Inflammatory macrophage treated with lipopolysaccharide for 1 hour (primary cell): ENCODE measurements around the gene ACOT8.
A peak's percentile ranks its signal among the peaks of the same experiment; 100 is the strongest.
"Not testable (repeated sequence)": the region's sequence is repeated elsewhere in the genome, so short reads cannot be mapped to it uniquely, and the experiment has no call there.

Source experiments
- DNase-seq, 2 donors: peaks; one replicate each; pipeline ENCODE4 v3.0.0-alpha.2; 2020 to 2022

The ACOT8 gene

GRCh38 chr20:45826381-45827019 lies 30.7 kb downstream of the ACOT8 start:
- no peak for DNase-seq

DNA sequence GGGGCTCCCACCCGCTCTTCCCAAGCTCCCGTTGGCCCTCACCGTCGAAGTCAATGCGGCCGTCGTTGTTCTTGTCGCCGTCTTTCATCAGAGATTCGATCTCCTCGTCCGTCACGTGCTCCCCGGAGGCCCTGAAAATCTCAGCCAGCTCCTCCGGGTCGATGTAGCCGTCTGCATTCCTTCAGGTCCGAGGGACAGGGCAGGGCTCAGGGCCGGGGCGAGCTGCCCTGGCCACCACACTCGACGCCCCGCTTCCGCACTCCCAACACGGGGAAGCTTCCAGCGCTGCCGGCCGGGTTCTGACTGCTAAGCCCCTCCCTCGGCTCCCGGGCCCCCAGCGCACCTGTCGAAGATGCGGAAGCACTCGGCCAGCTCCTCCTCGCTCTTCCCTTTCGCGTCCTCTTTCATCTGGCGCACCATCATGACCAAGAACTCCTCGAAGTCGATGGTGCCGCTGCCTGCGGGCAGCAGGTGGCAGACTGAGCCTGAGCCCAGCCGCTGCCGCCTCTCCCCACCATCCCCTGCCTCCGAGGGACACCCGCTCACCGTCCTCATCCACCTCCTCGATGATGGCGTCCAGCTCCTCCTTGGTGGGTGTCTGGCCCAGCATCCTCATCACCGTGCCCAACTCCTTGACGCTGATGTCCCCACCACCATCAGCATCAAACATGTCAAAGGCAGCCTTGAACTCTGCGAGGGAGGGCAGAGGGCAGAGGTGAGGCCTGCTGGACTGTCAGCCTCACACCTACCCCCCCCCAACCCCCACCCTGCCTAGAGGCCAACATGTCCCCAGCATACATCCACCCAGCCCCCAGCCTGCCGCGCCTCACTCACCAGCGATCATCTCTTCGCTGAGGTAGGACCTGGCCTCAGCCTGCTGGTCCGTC lies 33.0 kb downstream of the ACOT8 start:
- DNase-seq = peak; percentile 10 to 20

- no peak for DNase-seq
These were observed 34.3 kb downstream of the ACOT8 start for GRCh38 chr20:45822857-45823256.

GRCh38 chr20:45821947-45822346 lies 35.2 kb downstream of the ACOT8 start:
- no peak for DNase-seq

DNA sequence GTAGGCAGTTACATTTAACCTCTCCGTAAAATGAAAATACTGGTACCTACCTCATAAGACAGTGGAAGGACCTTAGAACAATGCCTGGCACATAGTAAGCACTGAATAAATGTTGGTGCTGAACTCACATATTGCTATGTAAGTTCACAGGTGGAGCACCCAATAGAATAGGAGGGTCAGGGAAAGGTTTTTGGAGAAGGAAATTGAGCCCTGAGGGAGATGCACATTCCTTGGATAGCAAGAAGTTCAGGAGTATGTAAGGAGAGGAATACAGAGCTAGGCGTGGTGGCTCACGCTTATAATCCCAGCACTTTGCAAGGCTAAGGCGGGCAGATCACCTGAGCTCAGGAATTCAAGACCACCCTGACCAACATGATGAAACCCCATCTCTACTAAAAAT lies 37.7 kb downstream of the ACOT8 start:
- no peak for DNase-seq

DNA sequence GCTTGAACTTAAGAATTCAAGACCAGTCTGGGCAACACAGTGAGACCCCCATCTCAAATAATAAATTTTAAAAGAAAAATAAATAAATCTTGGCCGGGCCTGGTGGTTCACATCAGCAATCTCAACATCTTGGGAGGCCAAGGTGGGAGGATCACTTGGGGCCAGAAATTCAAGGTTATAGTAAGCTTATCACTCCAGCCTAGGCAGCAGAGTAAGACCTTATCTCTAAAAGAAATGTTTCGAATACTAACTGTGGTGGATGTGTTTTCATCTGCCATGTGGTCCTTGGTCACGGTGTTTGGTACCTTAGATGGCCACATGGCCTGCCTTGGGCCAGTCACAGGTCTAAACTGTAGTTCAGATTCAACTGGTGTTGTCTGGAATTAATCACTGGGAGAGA lies 39.0 kb downstream of the ACOT8 start:
- DNase-seq = no peak

DNA sequence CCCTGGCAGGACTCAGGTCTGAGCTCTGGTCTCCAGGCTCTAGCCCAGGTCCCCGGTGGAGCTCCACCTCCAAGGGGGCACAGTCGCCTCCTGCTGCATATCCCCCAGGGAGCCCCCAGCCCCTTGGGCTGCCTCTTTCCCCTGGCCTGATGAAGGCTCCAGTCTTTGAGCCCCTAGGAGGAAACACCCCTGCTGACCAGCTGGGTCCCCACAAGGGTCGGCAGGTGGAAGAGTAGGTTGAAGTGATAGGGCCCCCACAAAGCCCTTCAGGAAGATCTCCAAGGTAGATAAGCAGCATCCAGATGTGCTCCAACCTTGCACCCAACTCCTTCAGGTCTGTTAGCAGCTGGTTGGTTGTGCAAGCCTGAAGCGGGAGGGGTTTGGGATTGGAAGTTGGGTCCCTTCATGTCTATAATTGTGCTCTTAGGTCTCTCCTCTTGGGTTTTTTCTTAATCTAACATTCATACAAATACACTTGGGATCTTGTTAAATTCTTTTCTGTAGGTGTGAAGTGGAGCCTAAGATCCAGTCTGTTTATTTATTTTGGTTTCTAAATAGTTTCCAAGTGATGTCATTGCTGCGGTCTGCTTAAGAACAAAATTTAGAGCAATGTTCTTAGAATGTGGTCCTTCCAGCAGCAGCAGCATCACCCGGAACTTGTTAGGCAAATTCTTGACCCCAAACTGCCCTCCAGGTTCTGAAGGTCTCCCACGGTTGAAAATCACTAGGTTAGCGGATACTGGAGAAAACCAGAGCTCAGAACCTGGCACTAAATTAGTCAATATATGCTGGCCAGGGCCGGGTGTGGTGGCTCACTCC lies 39.6 kb downstream of the ACOT8 start:
- no peak for DNase-seq

DNA sequence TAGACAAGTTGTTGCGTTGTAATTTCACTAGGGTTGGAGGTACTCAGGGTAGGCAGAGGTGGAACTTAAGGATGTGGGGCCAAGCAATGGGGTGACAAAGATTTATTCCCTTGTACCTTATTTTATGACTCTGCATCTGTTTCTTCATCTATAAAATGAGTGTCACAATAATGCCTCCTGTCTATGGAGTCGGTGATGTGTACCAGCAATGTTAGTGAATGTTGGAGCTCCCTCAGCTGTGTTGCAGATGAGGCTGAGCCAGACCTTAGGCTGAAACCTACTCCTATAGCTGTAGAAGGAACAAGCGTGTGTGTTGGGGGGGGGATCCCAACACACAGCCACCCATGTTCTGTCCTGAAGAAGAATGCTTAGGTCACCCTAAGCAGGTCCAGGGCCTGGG lies 40.2 kb downstream of the ACOT8 start:
- no peak for DNase-seq

- no peak for DNase-seq
These were observed 42.9 kb downstream of the ACOT8 start for GRCh38 chr20:45814314-45814713.

GRCh38 chr20:45813489-45813888 lies 43.7 kb downstream of the ACOT8 start:
- no peak for DNase-seq

GRCh38 chr20:45813006-45813340 lies 44.2 kb downstream of the ACOT8 start:
- DNase-seq = no peak

GRCh38 chr20:45812157-45813005 lies 44.8 kb downstream of the ACOT8 start, which contains the start of gene UBE2C:
Gene UBE2C (plus strand): TSS chr20:45812644. CDS start chr20:45812696, 52 bp downstream.
- DNase-seq = peak; percentile 98 to 99

- DNase-seq = no peak
These were observed 46.8 kb downstream of the ACOT8 start for GRCh38 chr20:45810191-45810970.

DNA sequence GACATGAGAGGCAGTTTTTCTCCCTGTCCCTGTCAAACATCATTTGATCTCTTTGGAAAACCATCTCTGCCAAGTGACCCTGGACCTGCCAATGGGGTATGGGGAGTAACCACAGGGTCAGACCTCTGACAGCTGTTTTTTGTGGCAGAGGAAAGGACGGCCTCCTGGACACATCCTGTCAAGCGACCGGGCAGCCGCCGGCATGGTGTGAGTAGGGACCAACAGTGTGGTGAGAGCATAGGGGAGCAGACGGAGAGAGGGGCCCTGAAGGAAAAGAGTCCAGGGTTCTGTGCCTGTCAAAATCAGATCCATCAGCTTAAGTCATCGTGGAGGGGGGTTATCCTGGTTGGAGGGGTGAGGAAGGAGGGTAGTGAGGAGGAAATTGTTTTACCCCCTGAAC lies 55.3 kb downstream of the ACOT8 start:
- DNase-seq = no peak

DNA sequence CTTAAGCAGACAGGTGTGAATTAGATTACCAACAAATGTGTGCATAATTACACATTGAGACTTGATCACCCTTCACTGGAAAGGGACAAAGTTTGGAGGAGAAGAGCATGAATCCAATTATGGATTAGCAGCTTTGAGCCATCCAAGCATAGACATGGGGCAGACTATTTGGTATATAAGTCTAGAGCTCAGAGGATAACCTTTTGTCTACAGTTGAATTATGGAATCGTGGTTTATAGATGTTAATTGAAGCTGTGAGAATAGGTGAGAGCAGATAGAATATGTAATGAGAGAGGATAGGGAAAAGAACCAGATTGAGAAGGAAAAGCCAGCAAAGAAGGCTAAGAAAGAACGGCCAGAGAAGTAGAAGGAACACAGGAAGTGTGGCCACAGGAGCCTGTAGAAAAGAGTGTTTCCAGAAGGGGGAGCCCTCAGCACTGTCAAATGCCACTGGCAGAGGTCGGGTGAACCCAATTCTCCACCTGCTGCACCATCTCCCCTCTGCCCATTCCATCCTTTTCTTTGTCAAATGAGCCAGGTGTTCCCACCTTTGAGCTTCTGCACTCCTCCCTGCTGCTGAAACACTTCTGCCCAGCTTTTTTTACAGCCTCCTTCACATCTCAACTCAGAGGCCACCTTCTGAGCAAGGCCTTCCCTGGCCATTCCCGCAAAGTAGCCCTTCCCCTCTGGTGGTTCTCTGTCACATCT lies 58.1 kb downstream of the ACOT8 start:
- DNase-seq = peak in 1 of 2 donors; percentile 83

- not testable (repeated sequence) for DNase-seq
These were observed 59.2 kb downstream of the ACOT8 start for GRCh38 chr20:45797955-45798354.

DNA sequence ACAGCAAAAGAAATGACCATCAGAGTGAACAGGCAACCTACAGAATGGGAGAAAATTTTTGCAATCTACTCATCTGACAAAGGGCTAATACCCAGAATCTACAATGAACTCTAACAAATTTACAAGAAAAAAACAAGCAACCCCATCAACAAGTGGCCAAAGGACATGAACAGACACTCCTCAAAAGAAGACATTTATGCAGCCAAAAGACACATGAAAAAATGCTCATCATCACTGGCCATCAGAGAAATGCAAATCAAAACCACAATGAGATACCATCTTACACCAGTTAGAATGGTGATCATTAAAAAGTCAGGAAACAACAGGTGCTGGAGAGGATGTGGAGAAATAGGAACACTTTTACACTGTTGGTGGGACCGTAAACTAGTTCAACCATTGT lies 59.7 kb downstream of the ACOT8 start:
- DNase-seq = not testable (repeated sequence)

DNA sequence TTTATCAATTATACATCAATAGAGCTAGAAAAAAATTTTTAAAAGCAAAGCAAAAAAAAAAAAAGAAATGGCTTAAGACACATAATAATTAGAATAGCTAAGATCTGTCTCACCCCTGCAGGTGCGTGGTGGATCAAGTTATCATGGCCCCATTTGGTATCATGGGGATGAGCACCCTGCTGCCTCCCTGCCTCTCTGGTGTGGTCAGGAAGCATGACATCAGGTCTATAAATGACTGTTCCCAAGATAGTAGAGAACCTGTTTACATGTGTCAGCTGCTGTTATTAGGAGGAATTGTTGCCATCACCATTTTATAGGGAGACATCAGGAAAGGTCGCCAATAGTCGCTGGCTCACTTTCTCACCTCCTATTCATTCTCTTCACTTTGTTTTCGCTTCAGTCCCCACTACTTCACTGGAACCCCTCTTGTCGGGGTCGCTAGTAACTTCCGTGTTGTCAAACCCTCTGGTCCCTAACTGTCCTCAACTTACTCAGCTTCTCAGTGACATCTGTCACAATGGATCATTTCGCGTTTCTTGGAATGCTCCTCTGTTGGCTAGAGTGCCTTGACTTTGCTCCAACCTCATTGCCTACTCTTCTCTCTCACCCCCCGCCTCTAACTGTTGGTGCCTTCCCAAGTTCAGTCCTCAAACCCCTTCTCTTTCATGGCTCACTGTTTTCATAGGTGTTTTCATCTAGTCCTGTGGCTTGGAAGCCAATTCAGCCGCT lies 60.7 kb downstream of the ACOT8 start:
- DNase-seq = no peak

GRCh38 chr20:45792317-45793118 lies 64.7 kb downstream of the ACOT8 start:
- DNase-seq = peak; percentile 66 to 74
